Karpas-422 (cell line): ENCODE results near the gene DLL4. TPM values are rescaled to one million over a fixed set of nuclear protein-coding genes. Genes with fewer than 3 reads are reported as not detected.

ENCODE experiments used
- DNase-seq: peaks from one replicate; pipeline ENCODE4 v3.0.0-alpha.2; 2015
- H2AFZ ChIP-seq: fragments of 200-600 bp; sonication (generic); 2 replicates; pipeline ENCODE4 v1.6.1; 2014; ENCODE audit warnings: antibody characterized with exemption, low read length, mixed read lengths
- H3K27ac ChIP-seq: fragments of 200-600 bp; sonication (generic); 2 replicates; pipeline ENCODE4 v1.5.1; 2014; ENCODE audit warnings: mild to moderate bottlenecking, low read length, moderate library complexity
- H3K27me3 ChIP-seq: fragments of 200-600 bp; sonication (generic); 2 replicates; pipeline ENCODE4 v1.6.1; 2014; ENCODE audit warnings: low read length, mixed read lengths
- H3K36me3 ChIP-seq: fragments of 200-600 bp; sonication (generic); 2 replicates; pipeline ENCODE4 v1.6.1; 2014; ENCODE audit warnings: low read length, mixed read lengths; ENCODE audit not compliant: insufficient read depth
- H3K4me1 ChIP-seq: fragments of 200-600 bp; sonication (generic); 2 replicates; pipeline ENCODE4 v1.6.1; 2014; ENCODE audit warnings: mild to moderate bottlenecking, low read length, mixed read lengths
- H3K4me2 ChIP-seq: fragments of 200-600 bp; sonication (generic); 2 replicates; pipeline ENCODE4 v1.6.1; 2014; ENCODE audit warnings: low read length, low read depth, mild to moderate bottlenecking; ENCODE audit not compliant: poor library complexity, severe bottlenecking
- H3K4me3 ChIP-seq: fragments of 200-600 bp; sonication (generic); 2 replicates; pipeline ENCODE4 v1.5.1; 2014; ENCODE audit warnings: mild to moderate bottlenecking, antibody characterized with exemption, low read length, mixed read lengths
- H3K79me2 ChIP-seq: fragments of 200-600 bp; sonication (generic); 2 replicates; pipeline ENCODE4 v1.6.1; 2014; ENCODE audit warnings: mild to moderate bottlenecking, low read length, mixed read lengths
- H3K9ac ChIP-seq: fragments of 200-600 bp; sonication (generic); 2 replicates; pipeline ENCODE4 v1.6.0; 2014; ENCODE audit warnings: low read length
- H3K9me2 ChIP-seq: fragments of 200-600 bp; sonication (generic), shearing (Covaris generic); replicated peaks from 2 replicates; pipeline ENCODE4 v1.6.0; 2014; ENCODE audit warnings: mild to moderate bottlenecking, low read length, moderate library complexity; ENCODE audit not compliant: insufficient read depth
- H3K9me3 ChIP-seq: fragments of 300-700, 200-600 bp; sonication (generic); 2 replicates; pipeline ENCODE4 v1.6.1; 2014; ENCODE audit warnings: low read length, mixed read lengths
- H4K20me1 ChIP-seq: fragments of 200-600 bp; sonication (generic); 2 replicates; pipeline ENCODE4 v1.6.1; 2014; ENCODE audit warnings: mild to moderate bottlenecking, antibody characterized with exemption, low read length, low read depth; ENCODE audit not compliant: insufficient read depth
- total RNA-seq: library from RNA; depleted of rRNA; stranded (reverse); fragments of >200 nt; shearing (Covaris generic); gene quantifications from 2 replicates; pipeline ENCODE4 v1.2.3, GENCODE V29; 2014; ENCODE audit warnings: low replicate concordance

The DLL4 gene
- total RNA-seq, 1 experiment from 2014 or later: not detected

DNA sequence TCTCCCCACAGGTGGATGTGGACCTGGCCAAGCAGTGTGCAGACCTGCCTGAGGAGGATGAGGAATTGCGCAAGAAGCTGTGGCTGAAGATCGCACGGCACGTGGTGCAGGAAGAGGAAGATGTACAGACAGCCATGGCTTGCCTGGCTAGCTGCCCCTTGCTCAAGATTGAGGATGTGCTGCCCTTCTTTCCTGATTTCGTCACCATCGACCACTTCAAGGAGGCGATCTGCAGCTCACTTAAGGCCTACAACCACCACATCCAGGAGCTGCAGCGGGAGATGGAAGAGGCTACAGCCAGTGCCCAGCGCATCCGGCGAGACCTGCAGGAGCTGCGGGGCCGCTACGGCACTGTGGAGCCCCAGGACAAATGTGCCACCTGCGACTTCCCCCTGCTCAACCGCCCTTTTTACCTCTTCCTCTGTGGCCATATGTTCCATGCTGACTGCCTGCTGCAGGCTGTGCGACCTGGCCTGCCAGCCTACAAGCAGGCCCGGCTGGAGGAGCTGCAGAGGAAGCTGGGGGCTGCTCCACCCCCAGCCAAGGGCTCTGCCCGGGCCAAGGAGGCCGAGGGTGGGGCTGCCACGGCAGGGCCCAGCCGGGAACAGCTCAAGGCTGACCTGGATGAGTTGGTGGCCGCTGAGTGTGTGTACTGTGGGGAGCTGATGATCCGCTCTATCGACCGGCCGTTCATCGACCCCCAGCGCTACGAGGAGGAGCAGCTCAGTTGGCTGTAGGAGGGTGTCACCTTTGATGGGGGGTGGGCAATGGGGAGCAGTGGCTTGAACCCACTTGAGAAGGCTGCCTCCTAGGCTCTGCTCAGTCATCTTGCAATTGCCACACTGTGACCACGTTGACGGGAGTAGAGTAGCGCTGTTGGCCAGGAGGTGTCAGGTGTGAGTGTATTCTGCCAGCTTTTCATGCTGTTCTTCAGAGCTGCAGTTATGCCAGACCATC lies 26.3 kb upstream of the DLL4 start:
- Histone ChIP-seq H3K4me2 (no peak overlapping the region), H4K20me1 (0 out of 2 replicates have a peak, but pooled peaks cover 3% of the 10 kb centered on the region), H2AFZ (no peak overlapping the region), H3K9me3 (no peaks in the 10 kb centered on the region), H3K36me3 (peaks cover 9% of the 10 kb centered on the region), H3K79me2 (peaks cover 7% of the 10 kb centered on the region), H3K9me2 (no peaks in the 10 kb centered on the region), H3K4me1 (peaks cover 24% of the 10 kb centered on the region), H3K27ac (no peak overlapping the region), H3K9ac (no peak overlapping the region), H3K27me3 (no peaks in the 10 kb centered on the region), H3K4me3 (no peak overlapping the region)
- DNase-seq: no peak

DNA sequence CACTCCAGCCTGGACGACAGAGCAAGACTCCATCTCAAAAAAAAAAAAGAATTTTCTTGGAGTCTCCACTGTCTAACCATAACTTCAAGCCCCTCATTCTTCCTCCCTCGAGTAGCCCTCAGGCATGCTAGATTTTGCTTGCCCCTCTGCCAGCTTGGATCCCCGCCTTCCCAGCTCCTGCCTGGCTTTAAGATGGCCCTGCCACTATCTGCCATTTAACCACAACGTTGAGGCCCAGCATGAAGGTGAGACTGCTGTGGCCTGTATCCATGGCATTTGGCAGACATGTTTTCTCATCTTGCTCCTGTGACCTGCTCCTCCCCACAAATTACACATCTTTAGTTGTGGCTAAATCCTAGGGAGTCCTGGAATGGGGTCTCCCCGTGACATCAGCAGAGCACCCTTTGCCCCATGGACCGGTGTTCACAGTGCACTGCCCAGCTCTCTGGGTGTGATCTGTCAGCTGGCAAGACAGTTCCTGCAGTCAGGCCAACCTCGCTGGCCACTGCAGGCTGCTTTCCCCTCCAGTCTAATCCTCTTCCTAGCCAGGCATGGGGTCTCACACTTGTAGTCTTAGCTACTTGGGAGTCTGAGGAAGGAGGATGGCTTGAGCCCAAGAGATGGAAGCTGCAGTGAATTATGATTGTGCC lies 24.5 kb upstream of the DLL4 start:
- H3K27ac ChIP-seq: no peak overlapping the region
- H3K4me1 ChIP-seq: peaks cover 24% of the 10 kb centered on the region
- no peak overlapping the region for H2AFZ ChIP-seq
- H3K9me2 ChIP-seq: no peaks in the 10 kb centered on the region
- no peaks in the 10 kb centered on the region for H3K27me3 ChIP-seq
- no peaks in the 10 kb centered on the region for H3K9me3 ChIP-seq
- H3K9ac ChIP-seq: no peak overlapping the region
- peaks cover 7% of the 10 kb centered on the region for H3K79me2 ChIP-seq
- peaks cover 9% of the 10 kb centered on the region for H3K36me3 ChIP-seq
- H4K20me1 ChIP-seq: 0 out of 2 replicates have a peak, but pooled peaks cover 3% of the 10 kb centered on the region
- DNase-seq: no peak
- no peak overlapping the region for H3K4me3 ChIP-seq
- H3K4me2 ChIP-seq: no peak overlapping the region

DNA sequence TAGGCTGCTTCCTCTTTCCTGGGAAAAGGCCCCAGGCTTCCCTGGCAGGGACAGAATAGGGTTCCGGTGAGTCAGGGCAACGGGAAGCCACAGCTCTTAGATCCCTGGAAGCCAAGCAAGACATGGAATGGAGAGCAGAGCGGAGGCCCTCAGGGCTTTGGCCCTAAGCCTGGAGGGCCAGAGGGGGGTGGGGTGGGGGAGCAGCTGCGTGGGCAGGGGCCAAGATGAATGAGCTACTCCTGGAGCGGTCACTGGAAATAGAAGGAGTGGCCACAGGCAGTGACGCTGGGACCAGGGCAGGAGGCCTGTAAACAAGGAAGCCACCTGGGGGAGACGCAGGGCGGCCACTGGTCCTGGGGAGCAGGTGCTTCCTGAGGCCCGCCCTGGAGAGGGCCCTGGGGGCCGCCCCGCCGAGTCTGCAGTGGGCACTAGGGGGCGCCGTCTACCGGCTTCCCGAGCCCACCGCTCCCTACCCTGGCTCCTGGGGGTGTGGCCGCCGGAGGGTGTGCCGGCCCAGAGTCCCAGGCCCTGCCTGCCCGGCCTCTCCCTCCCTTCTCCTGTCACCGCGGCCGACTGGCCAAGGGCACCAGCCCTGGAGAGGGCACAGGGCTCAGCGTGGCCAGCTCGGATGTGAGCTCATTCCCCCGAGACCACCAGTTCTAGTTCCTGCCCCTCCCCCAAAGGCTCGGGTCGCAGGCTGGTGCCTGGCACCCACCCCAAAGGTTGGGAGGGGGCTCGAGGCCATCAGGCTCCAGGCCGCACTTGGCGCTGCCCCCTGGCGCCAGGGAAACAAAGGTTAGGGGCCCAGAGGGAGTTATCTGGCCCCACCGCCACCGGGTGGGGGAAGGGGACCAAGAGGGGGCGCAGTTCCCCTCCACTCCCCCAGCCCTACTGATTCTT lies 22.8 kb upstream of the DLL4 start:
- peak overlapping the region; percentile 92 for H3K9ac ChIP-seq
- H4K20me1 ChIP-seq: 0 out of 2 replicates have a peak, but pooled peaks cover 3% of the 10 kb centered on the region
- H3K27ac ChIP-seq: peak overlapping the region; percentile 57
- H3K9me2 ChIP-seq: no peaks in the 10 kb centered on the region
- H3K4me3 ChIP-seq: peak overlapping the region; percentile 92
- peak overlapping the region; percentile 100 for H3K4me2 ChIP-seq
- no peaks in the 10 kb centered on the region for H3K27me3 ChIP-seq
- H3K79me2 ChIP-seq: no peaks in the 10 kb centered on the region
- H2AFZ ChIP-seq: peak overlapping the region; percentile 65; the same call in 1 of the 2 replicates
- DNase-seq: peak; percentile 92
- no peaks in the 10 kb centered on the region for H3K9me3 ChIP-seq
- no peaks in the 10 kb centered on the region for H3K36me3 ChIP-seq
- peaks cover 24% of the 10 kb centered on the region for H3K4me1 ChIP-seq

DNA sequence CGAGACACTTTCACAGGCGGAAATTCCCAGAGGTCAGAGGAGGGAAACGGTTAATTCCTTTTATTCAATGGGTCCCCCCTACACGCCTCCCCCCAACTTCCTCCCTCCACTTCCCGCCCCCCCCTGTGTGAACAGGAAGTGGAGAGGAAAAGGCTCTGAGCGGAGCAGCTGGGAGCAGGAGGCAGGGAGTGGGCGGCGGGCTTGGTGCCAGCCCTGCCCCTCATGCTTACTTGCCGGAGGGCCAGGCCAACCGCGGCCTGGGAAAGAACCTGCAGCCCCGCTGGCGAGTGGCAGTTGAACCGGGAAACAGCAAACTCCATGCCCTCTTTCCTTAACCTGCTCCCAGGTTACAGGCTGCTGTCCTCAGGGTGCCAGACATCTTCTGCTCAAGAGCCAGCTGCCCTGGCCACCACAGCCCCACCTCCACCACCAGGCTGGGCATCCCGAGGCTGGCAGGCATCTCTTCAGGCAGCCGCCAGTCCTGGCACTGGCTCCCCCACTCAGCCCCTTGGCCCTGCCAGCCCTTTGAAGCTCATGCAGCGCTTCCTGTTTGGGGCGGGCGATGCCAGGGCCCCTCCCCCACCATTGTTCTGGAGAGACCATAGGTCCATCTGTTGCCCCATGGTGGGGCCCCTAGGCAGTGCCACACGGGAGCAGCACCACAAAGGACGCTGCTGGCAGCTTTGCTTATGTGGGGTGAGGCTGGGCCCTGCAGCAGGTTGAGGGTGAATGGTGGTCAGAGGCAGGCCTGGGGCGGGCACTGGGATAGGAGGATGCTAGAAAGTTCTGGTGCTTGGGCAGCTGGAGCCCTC lies 21.9 kb upstream of the DLL4 start:
- Histone ChIP-seq H2AFZ (peak overlapping the region; percentile 65; the same call in 1 of the 2 replicates), H3K4me1 (peaks cover 24% of the 10 kb centered on the region)

DNA sequence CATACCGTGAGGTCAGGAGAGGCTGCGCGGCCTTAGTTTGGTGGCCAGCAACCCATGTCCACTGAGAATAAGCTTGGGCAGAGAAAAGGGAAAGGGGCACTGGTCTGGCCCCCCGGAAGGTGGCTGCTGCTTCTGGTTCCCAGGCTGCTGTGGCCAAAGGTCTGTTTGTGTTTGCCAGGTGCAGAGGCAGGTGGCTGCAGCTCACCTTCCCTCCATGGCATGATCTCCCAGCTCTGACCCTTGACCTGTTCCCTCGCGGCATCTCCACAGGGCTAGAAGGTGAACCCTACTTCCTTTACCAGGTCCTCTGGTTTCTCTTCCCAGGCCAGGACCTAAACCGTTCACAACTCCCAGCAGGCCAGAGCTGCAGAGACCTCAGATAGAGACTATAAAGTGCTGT lies 21.0 kb upstream of the DLL4 start:
- peak overlapping the region; percentile 92; the same call in 1 of the 2 replicates for H3K9ac ChIP-seq
- no peaks in the 10 kb centered on the region for H3K27me3 ChIP-seq
- no peak overlapping the region for H2AFZ ChIP-seq
- no peak overlapping the region for H3K27ac ChIP-seq
- H3K4me3 ChIP-seq: no peak overlapping the region
- DNase-seq: no peak
- no peaks in the 10 kb centered on the region for H3K9me2 ChIP-seq
- peaks cover 24% of the 10 kb centered on the region for H3K4me1 ChIP-seq
- 0 out of 2 replicates have a peak, but pooled peaks cover 3% of the 10 kb centered on the region for H4K20me1 ChIP-seq
- H3K4me2 ChIP-seq: no peak overlapping the region
- no peaks in the 10 kb centered on the region for H3K36me3 ChIP-seq
- no peaks in the 10 kb centered on the region for H3K9me3 ChIP-seq
- no peaks in the 10 kb centered on the region for H3K79me2 ChIP-seq

More for the DNA sequence above, 21.9 kb upstream of the DLL4 start:
- no peaks in the 10 kb centered on the region for H3K36me3 ChIP-seq
- no peaks in the 10 kb centered on the region for H3K9me3 ChIP-seq
- H3K4me3 ChIP-seq: peak overlapping the region; percentile 92
- H3K79me2 ChIP-seq: no peaks in the 10 kb centered on the region
- H3K4me2 ChIP-seq: peak overlapping the region; percentile 100
- peak overlapping the region; percentile 92 for H3K9ac ChIP-seq
- no peaks in the 10 kb centered on the region for H3K27me3 ChIP-seq
- no peaks in the 10 kb centered on the region for H3K9me2 ChIP-seq
- peak; percentile 85 for DNase-seq
- H3K27ac ChIP-seq: peak overlapping the region; percentile 57; the same call in 1 of the 2 replicates
- 0 out of 2 replicates have a peak, but pooled peaks cover 3% of the 10 kb centered on the region for H4K20me1 ChIP-seq

DNA sequence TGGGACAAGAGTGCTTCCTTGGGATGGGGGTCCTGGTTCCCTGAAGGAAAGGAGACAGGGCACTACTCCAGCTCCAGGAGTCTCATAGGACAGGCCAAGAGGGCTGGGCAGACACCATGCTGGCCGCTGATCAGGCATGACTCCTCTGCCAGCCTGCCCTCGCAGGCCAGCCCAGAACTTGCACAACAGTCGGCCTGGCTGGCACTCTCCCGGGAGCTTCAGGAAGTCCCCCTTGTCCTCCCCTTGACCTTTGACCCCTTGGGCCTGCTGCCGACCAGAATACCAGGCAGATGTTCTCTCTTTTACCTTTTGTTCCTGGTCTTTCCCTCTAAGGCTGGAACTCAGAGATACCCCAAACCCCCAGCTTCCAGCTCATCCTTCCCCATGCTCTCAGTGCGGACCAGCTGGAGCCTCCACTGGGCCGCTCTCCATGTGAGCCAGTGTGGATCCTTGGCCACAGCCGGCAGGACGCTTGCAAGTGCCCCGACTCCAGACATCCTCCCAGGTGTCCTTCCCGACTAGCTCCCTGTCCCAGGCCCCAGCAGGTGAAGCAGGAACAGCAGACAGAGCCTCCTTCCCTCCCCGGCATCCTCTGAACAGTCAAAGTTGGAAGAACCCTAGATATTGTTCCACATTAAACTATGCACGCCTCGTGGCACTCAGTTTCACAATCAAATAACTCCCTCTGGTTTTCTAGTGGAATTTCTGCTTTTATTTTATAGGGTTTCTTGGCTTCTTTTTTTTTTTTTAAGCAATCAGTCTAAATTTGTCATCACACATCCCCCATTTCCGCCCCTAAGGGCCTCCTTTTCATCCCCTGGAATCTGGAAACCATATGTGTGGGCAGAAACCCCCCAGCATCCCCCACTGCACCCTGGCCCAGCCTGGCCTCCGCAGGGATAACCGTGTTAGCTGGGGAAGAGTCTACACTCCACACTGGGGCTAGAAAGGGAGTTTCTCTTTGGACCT lies 19.2 kb upstream of the DLL4 start:
- no peak overlapping the region for H3K4me3 ChIP-seq
- no peak overlapping the region for H3K4me2 ChIP-seq

More for the DNA sequence above, 19.2 kb upstream of the DLL4 start:
- Histone ChIP-seq H3K27me3 (no peaks in the 10 kb centered on the region), H3K9ac (no peak overlapping the region), H3K9me2 (no peaks in the 10 kb centered on the region), H3K9me3 (no peaks in the 10 kb centered on the region), H3K36me3 (no peaks in the 10 kb centered on the region), H3K79me2 (no peaks in the 10 kb centered on the region), H4K20me1 (no peaks in the 10 kb centered on the region), H3K4me1 (peaks cover 19% of the 10 kb centered on the region), H3K27ac (no peak overlapping the region), H2AFZ (no peak overlapping the region)
- no peak for DNase-seq
